ENCODE data around the gene SGCA.
A peak's percentile ranks its signal among the peaks of the same experiment; 100 is the strongest.

Gene SGCA

DNA sequence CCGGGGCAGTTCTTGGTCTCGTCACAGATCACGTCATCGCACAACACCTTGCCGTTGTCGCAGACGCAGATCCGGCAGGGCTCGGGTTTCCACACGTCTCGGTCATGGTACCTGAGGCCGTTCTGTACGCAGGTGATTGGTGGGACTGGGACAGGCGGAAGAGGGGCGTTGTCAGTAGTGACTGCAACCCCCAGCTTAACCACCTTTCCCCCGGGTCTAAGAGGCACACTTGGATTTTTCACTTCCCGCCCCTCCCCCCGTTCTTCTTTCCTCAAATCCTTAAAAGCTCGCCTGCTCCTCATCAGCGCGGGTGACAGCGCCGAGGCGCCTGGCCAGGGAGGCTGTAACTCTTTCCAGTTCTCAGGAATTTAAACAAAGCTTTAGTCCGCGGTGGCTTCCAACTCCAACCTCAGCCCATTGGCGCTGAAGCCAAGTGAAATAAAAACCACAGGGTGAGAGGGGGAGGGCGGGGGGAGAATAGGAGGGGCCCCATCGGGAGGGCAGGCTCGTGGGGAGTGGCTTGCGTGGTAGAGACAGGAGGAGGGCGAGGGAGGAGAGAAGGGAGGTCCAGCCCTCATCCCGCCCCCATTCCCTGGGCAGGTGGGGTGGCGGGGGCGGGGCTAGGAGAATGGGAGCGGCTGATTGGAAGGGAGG, 34.1 kb downstream of the SGCA start:
- H3K4me3 ChIP-seq (ENCODE audit: low read depth, low read length), result no peak overlapping the region
- TF ChIP-seq CTCF (IDR thresholded peaks at IDR 0.05; ENCODE audit: borderline replicate concordance, insufficient read depth, low read depth, low read length), result no peak

GRCh38 chr17:50200457-50201275, 34.9 kb downstream of the SGCA start:
- peak overlapping the region; percentile 32 for H3K4me3 ChIP-seq (ENCODE audit: low read depth, low read length)
- TF ChIP-seq CTCF (IDR thresholded peaks at IDR 0.05; ENCODE audit: borderline replicate concordance, insufficient read depth, low read depth, low read length), result peak; percentile 96

- no peak for TF ChIP-seq CTCF (IDR thresholded peaks at IDR 0.05; ENCODE audit: borderline replicate concordance, insufficient read depth, low read depth, low read length)
Measured at GRCh38 chr17:50201276-50201854, 35.6 kb downstream of the SGCA start, which contains the start of gene COL1A1. Gene COL1A1, minus strand, starts transcription at chr17:50201631. Its CDS starts 118 bp downstream, at chr17:50201513.

DNA sequence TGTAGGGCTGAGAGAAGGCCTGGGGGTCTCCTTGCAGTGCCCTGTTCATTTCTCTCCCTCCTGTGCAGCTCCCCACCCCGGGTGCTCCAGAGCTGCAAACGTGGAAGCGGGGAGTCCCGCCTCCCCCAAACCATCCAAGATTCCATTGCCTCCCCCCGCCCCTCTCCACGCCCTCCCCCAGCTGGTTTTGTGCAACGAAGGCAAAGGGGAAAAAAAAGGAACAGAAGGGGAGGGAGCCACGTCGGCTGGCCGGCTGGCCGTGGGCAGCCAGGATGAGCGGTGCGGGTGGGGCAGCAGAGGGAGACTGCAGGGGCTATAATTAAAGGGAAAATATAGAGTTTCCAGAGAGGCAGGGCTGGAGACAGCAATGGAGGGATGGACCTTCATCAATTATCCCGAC, 37.3 kb downstream of the SGCA start:
- no peak overlapping the region for H3K4me3 ChIP-seq (ENCODE audit: low read depth, low read length)

More at GRCh38 chr17:50201276-50201854, 35.6 kb downstream of the SGCA start, which contains the start of gene COL1A1:
- peak within 1 kb of the TSS; percentile 32 for H3K4me3 ChIP-seq (ENCODE audit: low read depth, low read length)

GRCh38 chr17:50203604-50204345, 38.0 kb downstream of the SGCA start:
- TF ChIP-seq CTCF (IDR thresholded peaks at IDR 0.05; ENCODE audit: borderline replicate concordance, insufficient read depth, low read depth, low read length), result no peak
- H3K4me3 ChIP-seq (ENCODE audit: low read depth, low read length), result no peak overlapping the region

More for the DNA sequence above, 37.3 kb downstream of the SGCA start:
- no peak for TF ChIP-seq CTCF (IDR thresholded peaks at IDR 0.05; ENCODE audit: borderline replicate concordance, insufficient read depth, low read depth, low read length)

- no peak for TF ChIP-seq CTCF (IDR thresholded peaks at IDR 0.05; ENCODE audit: borderline replicate concordance, insufficient read depth, low read depth, low read length)
- H3K4me3 ChIP-seq (ENCODE audit: low read depth, low read length), result no peak overlapping the region
Measured at GRCh38 chr17:50204431-50204830, 38.6 kb downstream of the SGCA start.

Data from GM12875 (cell line).